Mucosa of descending colon (tissue), 3 donors: ENCODE data around the gene ATP6V1C2. TPM values are rescaled to one million over a fixed set of nuclear protein-coding genes. Genes with fewer than 3 reads are reported as not detected.
"Not testable (repeated sequence)": the region's sequence is repeated elsewhere in the genome, so short reads cannot be mapped to it uniquely, and the experiment has no call there.

ENCODE experiments used
- ATAC-seq: fragments of 200-7000 bp; cut with Tn5 transposase; one replicate; pipeline ENCODE4 v1.9.1; 2020; ENCODE audit warnings: mild to moderate bottlenecking, moderate library complexity
- DNase-seq, 3 donors: peaks; one replicate each; pipeline ENCODE4 v3.0.0-alpha.2; 2020
- H3K36me3 ChIP-seq: fragments of 200-600 bp; one replicate; pipeline ENCODE4 v1.8.0; 2021; ENCODE audit warnings: low read depth, mild to moderate bottlenecking
- H3K4me1 ChIP-seq: fragments of 200-600 bp; one replicate; pipeline ENCODE4 v1.8.0; 2021; ENCODE audit warnings: low read depth, mild to moderate bottlenecking
- H3K4me3 ChIP-seq: fragments of 200-600 bp; one replicate; pipeline ENCODE4 v1.8.0; 2021; ENCODE audit warnings: mild to moderate bottlenecking
- H3K9me3 ChIP-seq: fragments of 200-600 bp; one replicate; pipeline ENCODE4 v1.8.0; 2021; ENCODE audit warnings: mild to moderate bottlenecking
- intact Hi-C, 2 donors: fragments of 100-400 bp; cut with DNase I in 1 of 2; cut with micrococcal nuclease in 1 of 2; formaldehyde crosslinking; loops; one replicate each; pipeline versions ENCODE4 v1.11.0 to v1.11.1; 2022; cut with DNase I, micrococcal nuclease
- total RNA-seq, 3 donors: library from RNA; stranded (reverse); fragmentation: NEBNext Ultra II Directional in 2 of 3; extraction: Animal tissue kit (Norgen Biotek cat#: 25700) in 2 of 3; gene quantifications; one replicate each; pipeline versions ENCODE4 v1.2.1 to v1.2.4, GENCODE V29; 2021 to 2023
- TF ChIP-seq, protein P1 (sequence below): fragments of 200-600 bp; IDR thresholded peaks from one replicate; pipeline ENCODE4 v1.8.0; 2022; ENCODE audit warnings: antibody characterized with exemption, mild to moderate bottlenecking
- donor health status: DM: no; HTN: no; CAD: no; lungs with moderate emphysema.
- donor health status: DM: no; HTN: no; CAD: no.
- donor health status: DM: no; HTN: yes; CAD: no.

ATP6V1C2 gene
- total RNA-seq, 3 donors from 2014 or later: 0.57 to 3.8 (median 1.0) TPM

DNA sequence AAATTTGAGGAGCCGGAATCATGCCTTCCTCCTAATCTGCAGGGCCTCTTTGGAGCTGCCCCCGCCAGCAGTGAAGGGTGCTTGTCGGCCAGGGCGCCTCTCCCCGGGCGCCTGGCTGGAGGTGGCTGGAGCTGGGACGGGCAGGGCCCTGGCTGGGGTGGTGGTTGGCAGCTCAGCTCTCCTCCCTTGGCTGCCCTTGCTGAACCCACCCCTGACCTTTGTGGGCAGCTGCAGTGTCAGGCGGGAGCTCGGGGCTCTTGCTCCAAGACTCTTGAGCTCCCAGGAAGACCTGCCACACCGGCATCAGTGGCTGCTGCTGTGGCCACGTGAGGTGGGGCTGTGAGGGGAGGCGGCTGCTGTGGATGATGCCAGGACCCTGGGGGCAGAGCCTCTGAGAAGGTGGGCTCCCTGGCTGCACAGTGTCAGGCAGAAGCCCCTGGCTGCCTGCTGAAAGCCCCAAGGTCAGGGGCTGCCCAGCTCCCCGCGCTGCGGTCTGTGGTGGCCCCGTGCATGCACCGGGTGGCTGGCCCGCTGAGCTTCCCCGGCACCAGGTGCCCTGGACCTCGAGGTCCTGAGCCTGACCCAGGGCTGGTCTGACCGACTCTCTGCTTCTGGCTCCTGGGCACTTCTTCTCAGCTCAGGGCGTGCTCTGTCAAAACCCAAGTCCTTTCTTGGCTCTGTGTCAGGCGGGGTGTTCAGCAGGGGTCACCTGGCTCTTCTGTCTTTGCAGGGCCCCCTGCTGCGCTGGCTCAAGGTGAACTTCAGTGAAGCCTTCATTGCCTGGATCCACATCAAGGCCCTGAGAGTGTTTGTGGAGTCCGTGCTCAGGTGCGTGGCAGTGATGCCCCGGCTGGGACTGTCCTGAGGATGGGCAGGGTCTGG lies 56.7 kb downstream of the ATP6V1C2 start:
- no peak overlapping the region for H3K4me3 ChIP-seq
- H3K4me1 ChIP-seq: no peaks in the 10 kb centered on the region
- ATAC-seq (no peak), DNase-seq (no peak)
- intact Hi-C loops: no loop called here
- H3K36me3 ChIP-seq: no peaks in the 10 kb centered on the region
- TF ChIP-seq, protein P1, sequence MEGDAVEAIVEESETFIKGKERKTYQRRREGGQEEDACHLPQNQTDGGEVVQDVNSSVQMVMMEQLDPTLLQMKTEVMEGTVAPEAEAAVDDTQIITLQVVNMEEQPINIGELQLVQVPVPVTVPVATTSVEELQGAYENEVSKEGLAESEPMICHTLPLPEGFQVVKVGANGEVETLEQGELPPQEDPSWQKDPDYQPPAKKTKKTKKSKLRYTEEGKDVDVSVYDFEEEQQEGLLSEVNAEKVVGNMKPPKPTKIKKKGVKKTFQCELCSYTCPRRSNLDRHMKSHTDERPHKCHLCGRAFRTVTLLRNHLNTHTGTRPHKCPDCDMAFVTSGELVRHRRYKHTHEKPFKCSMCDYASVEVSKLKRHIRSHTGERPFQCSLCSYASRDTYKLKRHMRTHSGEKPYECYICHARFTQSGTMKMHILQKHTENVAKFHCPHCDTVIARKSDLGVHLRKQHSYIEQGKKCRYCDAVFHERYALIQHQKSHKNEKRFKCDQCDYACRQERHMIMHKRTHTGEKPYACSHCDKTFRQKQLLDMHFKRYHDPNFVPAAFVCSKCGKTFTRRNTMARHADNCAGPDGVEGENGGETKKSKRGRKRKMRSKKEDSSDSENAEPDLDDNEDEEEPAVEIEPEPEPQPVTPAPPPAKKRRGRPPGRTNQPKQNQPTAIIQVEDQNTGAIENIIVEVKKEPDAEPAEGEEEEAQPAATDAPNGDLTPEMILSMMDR: no peak
- no peaks in the 10 kb centered on the region for H3K9me3 ChIP-seq

DNA sequence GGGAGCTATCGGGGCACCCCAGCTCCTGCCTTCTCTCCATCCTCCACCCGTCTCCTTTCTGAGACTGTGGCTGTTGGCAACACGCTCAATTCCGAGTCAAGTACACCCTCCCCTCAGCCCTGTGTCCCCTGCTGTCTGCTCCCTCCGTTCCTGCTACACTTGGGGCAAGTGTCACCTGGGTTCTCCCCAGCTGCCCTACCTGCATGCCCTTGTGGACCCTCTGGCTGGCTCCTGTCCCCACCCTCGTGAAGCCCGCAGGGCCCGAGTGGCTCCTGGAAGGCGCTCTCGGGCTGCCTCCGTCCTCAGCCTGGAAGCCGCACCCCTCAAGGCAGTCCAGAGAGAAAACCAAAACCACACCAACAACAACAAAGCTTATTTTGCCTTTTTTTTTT lies 57.3 kb downstream of the ATP6V1C2 start:
- intact Hi-C loops: no loop called here
- DNase-seq: no peak
- Histone ChIP-seq H3K9me3 (no peaks in the 10 kb centered on the region), H3K36me3 (peaks cover under 1% of the 10 kb centered on the region), H3K4me1 (no peaks in the 10 kb centered on the region), H3K4me3 (no peak overlapping the region)
- TF ChIP-seq, protein P1: no peak
- ATAC-seq: no peak

DNA sequence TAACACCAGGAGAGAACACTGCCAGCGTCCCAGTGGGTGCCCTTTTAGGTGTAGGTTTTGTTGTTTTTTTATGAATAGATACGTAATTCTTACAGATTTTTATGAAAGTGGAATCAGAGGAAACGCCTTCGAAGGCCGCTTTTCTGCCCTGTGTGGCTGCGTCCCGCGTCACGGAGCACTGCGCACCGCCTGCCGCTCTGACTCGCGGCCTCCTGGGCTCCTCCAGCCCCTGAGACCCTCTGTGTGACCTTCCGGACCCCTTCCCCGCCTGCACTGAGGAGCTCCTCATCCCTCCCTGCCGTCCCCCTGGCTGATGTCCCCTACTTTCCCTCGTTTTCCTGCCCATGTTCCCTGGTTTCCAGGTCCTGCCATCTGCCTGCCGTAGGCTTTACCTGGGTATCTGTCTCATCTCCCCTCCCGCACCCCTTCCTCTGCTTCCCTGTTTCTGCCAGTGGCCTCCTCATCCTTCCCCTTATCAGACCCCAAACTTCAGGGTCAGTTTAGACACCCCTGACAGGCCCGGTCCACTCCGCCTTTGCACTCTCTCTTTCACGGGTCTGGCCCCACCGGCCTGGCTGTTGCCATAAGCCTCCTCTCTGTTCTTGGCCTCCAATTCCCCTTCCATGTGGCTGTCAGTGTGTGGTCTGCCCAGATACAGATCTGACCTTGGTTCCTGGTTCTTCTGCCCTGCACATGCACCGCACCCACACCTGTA lies 58.5 kb downstream of the ATP6V1C2 start:
- no peaks in the 10 kb centered on the region for H3K9me3 ChIP-seq
- ATAC-seq (no peak), DNase-seq (no peak)
- intact Hi-C loops: no loop called here
- H3K4me1 ChIP-seq: no peaks in the 10 kb centered on the region
- TF ChIP-seq, protein P1: no peak
- peaks cover 11% of the 10 kb centered on the region for H3K36me3 ChIP-seq
- no peak overlapping the region for H3K4me3 ChIP-seq

GRCh38 chr2:10780491-10780820 lies 59.0 kb downstream of the ATP6V1C2 start:
- peaks cover 11% of the 10 kb centered on the region for H3K36me3 ChIP-seq
- intact Hi-C loops: no loop called here

DNA sequence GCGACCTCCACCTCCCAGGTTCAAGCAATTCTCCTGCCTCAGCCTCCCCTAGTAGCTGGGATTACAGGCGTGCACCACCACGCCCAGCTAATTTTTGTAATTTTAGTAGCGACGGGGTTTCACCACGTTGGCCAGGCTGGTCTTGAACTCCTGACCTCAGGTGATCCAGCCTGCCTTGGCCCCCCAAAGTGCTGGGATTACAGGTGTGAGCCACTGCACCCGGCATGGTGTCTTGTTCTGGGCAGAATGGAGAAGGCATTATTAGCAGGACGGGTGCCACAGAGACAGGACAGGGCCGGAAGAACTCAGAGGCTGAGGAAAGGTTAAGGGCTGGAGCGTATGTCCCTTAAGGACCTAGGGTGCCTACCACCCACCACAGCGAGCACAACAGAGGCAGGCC lies 59.4 kb downstream of the ATP6V1C2 start:
- peaks cover 11% of the 10 kb centered on the region for H3K36me3 ChIP-seq
- DNase-seq, H3K4me3 ChIP-seq, intact Hi-C loops, H3K9me3 ChIP-seq, H3K4me1 ChIP-seq, ATAC-seq: not testable (repeated sequence)

More at GRCh38 chr2:10780491-10780820, 59.0 kb downstream of the ATP6V1C2 start:
- H3K9me3 ChIP-seq: no peaks in the 10 kb centered on the region
- no peaks in the 10 kb centered on the region for H3K4me1 ChIP-seq
- DNase-seq (no peak), ATAC-seq (no peak)
- TF ChIP-seq, protein P1: no peak
- H3K4me3 ChIP-seq: no peak overlapping the region

DNA sequence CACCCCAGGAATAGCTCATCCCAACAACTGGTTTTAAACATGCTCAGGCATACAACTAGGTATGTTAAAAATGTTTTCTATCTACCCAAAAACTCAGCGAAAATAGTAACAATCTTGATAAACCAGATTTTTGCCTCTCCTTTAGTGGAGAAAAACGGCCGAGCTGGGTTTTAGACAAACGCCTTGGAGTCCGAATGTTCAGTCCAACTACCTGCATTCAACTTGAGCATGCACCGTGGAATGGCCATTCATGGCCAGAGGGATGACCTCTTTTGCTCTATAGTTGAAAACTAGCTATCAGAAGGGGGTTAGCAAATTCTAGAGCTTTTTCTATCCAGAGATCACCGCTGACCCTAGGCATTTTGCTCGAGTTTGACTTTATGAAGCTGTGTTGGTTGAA lies 60.3 kb downstream of the ATP6V1C2 start:
- no peaks in the 10 kb centered on the region for H3K9me3 ChIP-seq
- intact Hi-C loops: no loop called here
- no peak for ATAC-seq
- no peak for DNase-seq
- H3K4me3 ChIP-seq: no peak overlapping the region
- H3K4me1 ChIP-seq: no peaks in the 10 kb centered on the region
- peaks cover 11% of the 10 kb centered on the region for H3K36me3 ChIP-seq
- TF ChIP-seq, protein P1: no peak
